WI38 (cell line): ENCODE data around the gene BDKRB1.

ENCODE experiments used
- H3K4me3 ChIP-seq: 2 replicates; pipeline ENCODE4 v1.5.1; 2011; ENCODE audit warnings: low read depth, mild to moderate bottlenecking, control low read depth, low read length
- CTCF ChIP-seq: IDR thresholded peaks from 2 replicates; pipeline ENCODE4 v1.5.1; 2012; ENCODE audit warnings: low read depth, mild to moderate bottlenecking, control low read depth, low read length

The BDKRB1 gene

GRCh38 chr14:96214793-96215192 lies 41.2 kb upstream of the BDKRB1 start:
- no peak overlapping the region for H3K4me3 ChIP-seq
- TF ChIP-seq CTCF, result no peak

- no peak for TF ChIP-seq CTCF
- no peak overlapping the region for H3K4me3 ChIP-seq
Observed at GRCh38 chr14:96215452-96216244, 40.4 kb upstream of the BDKRB1 start.

- no peak for TF ChIP-seq CTCF
- H3K4me3 ChIP-seq, result no peak overlapping the region
Observed at GRCh38 chr14:96216627-96217026, 39.4 kb upstream of the BDKRB1 start.

- H3K4me3 ChIP-seq, result no peak overlapping the region
- no peak for TF ChIP-seq CTCF
Observed at GRCh38 chr14:96217376-96217913, 38.6 kb upstream of the BDKRB1 start.

GRCh38 chr14:96221109-96221650 lies 34.8 kb upstream of the BDKRB1 start:
- TF ChIP-seq CTCF, result no peak
- H3K4me3 ChIP-seq, result no peak overlapping the region

- TF ChIP-seq CTCF, result no peak
- H3K4me3 ChIP-seq, result no peak overlapping the region
Observed at GRCh38 chr14:96221841-96222240, 34.2 kb upstream of the BDKRB1 start.

- no peak for TF ChIP-seq CTCF
- no peak overlapping the region for H3K4me3 ChIP-seq
Observed at GRCh38 chr14:96224480-96225096, 31.4 kb upstream of the BDKRB1 start.
